NCI-H146 treated with DMSO at 0.1 percent for 48 hours (cell line): ENCODE results near the gene PDE10A.

Source experiments
- DNase-seq: peaks from one replicate; lab custom pipeline; 2025; ENCODE audit not compliant: unreplicated experiment; lab: John Stamatoyannopoulos, UW

The PDE10A gene

GRCh38 chr6:165300422-165300936, 362.6 kb downstream of the PDE10A start:
- DNase-seq, result no peak

GRCh38 chr6:165298875-165299274, 364.2 kb downstream of the PDE10A start:
- no peak for DNase-seq

DNA sequence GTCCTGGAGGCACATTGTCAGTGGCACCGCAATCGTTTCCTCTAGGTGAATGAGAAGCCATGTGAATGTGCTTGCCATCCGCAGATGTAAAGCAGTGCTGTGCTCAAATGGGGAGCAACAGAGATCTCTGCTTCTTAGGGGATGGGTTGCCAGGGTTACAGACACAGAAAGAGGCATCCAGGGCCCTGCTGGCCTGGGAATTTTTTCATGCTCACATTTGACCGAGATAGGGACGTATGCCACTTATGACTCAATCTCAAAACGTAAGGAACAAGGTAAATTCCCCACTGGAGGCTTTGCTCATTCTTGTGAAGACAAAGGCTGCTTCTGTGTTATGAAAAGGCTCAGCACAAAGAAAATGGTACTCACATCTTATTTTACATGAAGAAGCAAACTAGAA, 364.6 kb downstream of the PDE10A start:
- no peak for DNase-seq

DNA sequence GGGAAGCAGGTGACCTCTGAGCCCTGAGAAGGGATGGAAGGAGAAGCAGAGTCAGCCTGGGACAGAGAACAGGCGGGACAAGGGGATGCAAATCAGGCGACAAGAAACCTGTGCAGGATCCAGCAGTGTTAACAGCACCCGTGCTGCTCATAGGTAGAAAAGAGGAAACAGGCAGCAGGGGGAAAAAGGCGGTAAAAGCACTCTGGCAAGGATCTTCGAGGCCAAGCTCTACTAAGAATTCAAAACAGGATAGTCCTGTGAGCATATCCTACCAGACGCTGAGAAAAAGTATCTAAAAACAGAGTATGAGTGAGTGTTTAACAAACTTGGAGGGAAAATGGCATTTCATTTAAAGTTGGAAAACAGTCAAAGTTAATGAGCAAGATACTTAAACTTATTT, 370.4 kb downstream of the PDE10A start:
- DNase-seq, result no peak
